ENCODE data around the gene ATPAF1.

The ATPAF1 gene

DNA sequence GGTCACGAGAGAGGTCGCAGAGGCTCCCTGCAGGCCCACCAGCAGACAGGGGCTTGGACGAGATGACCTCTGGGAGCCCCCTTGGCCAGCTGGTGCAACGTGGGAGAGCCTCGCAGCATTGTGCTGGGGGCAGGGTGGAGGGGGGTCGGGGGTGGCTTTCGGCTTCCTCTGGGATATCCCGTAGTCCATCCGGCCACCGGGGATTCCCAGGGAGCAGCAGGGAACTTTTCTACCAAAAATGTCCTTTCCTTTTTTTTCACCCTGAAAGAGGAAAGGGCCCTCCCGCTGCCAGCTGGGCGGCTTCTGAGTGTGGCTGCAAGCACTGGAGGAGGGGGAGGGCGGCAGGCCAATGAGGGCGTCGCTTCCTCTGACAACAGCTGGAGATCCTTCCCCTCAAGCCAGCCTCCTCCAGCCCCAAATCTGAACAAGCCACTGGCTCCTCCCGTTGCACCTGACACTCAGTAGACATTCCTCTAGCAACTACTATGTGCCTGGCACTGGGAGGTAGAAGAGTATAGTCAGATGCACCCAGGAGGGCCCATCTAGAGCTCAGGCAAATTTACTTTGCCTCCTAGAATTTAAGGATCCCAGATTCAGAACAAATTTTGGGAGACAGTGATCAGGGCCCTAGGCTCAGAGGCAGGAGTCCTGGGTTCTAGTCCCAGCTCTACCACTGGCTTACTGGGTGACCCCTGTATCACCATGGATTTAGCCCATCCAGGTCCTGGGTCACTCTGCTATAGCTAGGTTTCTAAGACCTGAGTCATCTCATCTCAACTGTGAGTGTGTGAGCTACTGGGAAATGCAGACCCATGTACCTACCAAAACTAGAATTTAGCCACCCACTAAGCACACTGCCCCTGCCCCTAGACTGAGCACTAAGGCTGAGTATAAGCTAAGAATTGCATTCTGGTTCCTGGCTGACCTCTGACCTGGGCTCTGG lies 54.2 kb downstream of the ATPAF1 start:
- TF ChIP-seq, protein P1, sequence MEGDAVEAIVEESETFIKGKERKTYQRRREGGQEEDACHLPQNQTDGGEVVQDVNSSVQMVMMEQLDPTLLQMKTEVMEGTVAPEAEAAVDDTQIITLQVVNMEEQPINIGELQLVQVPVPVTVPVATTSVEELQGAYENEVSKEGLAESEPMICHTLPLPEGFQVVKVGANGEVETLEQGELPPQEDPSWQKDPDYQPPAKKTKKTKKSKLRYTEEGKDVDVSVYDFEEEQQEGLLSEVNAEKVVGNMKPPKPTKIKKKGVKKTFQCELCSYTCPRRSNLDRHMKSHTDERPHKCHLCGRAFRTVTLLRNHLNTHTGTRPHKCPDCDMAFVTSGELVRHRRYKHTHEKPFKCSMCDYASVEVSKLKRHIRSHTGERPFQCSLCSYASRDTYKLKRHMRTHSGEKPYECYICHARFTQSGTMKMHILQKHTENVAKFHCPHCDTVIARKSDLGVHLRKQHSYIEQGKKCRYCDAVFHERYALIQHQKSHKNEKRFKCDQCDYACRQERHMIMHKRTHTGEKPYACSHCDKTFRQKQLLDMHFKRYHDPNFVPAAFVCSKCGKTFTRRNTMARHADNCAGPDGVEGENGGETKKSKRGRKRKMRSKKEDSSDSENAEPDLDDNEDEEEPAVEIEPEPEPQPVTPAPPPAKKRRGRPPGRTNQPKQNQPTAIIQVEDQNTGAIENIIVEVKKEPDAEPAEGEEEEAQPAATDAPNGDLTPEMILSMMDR (IDR thresholded peaks at IDR 0.05; ENCODE audit: extremely low read depth, missing control alignments), result no peak
- peak; percentile 82 for DNase-seq (ENCODE audit: low spot score)

DNA sequence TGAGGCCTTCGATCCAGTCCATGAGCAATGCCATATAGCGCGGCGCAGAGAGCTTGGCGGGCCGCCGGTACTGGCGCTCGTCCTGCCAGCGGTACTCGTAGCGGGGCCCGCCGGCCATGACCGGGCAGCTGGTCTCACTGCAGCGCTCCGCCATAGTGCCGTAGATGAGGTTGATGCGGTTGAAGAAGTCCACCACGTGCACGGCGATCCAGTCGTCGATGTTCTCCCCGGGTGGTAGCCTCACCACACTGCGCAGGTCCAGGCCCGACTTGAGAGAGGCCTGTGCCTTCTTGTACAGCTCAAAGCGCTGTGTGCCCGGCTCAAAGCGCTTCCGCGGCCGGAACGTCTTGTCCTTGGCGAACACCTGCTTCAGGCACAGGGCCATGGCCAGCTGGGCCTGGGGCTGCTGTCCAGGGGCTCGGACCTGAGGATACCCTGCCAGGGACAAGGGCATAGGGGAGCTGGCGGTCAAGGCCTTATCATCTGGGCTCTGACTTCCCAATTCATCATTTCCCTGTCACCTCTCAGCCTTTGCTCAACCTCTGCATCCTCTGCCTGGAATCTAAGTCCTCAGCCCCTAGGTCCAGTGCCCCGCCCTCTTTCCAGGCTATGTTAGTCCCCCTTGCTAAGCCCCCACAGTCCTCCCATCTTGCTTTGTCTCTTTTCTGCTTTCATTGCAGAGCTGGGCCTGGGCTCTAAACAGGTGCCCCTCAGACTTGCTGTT lies 55.1 kb downstream of the ATPAF1 start:
- TF ChIP-seq, protein P1 (IDR thresholded peaks at IDR 0.05; ENCODE audit: extremely low read depth, missing control alignments), result no peak
- no peak for DNase-seq (ENCODE audit: low spot score)

DNA sequence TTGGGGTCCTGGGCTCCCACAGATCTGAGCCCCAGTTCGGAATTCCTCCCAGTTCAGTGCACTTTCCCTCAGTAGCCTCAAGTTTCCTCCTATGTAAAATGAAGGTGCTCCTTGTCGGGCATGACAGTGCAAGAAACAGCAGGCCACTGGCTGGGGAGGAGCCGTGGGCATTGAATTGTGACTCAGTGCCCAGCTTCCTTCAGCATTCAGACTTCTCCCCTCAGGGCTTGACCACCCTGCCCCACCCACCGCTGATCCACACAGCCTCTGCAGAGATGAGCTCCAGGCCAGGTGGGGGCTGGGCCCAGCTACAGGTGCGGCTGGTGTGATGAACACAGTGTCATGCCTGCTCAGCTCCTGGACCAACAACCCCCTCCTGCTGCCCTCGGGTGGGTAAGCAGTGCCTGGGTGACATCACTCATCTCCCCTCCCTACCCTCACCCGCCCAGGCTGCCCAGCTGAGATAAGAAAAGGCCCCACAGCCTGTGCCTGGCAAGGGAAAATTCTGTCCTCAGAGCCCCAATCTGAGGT lies 56.4 kb downstream of the ATPAF1 start:
- TF ChIP-seq, protein P1 (IDR thresholded peaks at IDR 0.05; ENCODE audit: extremely low read depth, missing control alignments), result no peak
- DNase-seq (ENCODE audit: low spot score), result no peak

DNA sequence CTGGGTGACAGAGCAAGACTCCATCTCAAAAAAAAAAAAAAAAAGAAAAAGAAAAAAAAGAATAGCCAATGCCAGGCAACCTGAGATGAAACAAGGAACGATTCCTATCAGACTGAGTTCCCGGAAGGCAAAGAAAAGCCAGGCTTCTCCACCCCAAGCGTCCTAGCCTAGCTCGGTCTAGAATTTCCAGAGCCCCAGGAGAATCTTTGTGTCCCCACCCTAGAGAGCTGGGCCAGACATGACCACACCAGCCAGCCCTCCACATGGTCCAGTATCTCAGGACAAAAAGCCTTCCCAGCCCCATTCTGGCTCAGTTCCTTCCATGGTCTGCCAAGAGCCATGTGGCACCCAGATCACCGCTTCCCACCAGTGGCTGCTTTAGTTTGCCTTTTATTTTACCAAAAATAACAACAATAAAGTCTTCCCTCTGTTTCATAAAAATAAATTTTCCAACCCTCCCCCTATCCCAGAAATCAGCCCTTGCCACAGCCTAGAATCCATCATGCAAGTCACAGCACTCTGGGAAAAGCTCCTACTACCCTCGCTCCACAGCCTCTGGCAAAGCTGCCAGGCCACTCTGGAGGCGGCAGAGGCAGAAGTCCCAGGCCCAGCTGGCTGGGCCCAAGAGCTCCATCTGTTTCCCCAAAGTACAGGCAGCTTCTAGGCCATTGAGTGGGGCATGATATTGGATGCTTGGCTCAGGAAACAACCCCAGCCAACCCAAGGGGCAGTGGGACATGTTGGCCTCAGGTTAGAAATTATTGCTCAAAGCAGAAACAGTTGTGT lies 60.6 kb downstream of the ATPAF1 start:
- no peak for DNase-seq (ENCODE audit: low spot score)
- TF ChIP-seq, protein P1 (IDR thresholded peaks at IDR 0.05; ENCODE audit: extremely low read depth, missing control alignments), result no peak

DNA sequence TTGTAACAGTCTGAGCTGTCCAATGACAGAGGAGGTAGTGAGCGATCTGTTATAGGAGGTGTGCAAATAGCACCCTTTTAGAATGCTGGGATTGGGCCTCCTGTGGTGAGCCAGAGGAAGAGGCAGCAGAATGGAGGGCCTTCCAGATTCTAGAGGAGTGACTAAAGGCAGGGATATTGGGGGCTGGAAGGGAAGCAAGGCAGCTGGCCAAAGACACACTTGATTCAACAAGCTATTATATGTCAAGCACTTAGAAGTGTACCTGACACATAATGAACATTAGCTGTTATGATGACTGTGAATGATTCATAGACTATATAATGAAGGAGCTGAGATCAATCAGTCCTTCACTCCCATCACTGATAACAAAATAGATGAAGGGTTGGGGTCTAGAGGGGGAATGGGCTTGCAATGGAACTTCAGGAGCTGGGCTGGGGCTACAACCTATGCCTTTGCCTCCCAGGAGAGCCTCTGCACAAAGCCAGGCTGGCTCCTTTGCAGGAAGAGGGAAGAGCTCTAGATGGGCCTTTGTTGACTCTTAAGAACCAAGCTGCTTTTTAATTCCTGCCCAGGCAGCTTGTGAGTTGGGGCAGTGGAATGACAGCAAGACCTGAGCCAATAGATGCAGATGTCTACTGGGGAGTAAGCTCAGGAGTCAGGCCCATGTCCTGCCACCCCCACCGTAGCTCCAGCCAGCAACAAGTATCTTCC lies 61.8 kb downstream of the ATPAF1 start:
- TF ChIP-seq, protein P1 (IDR thresholded peaks at IDR 0.05; ENCODE audit: extremely low read depth, missing control alignments), result no peak
- no peak for DNase-seq (ENCODE audit: low spot score)

DNA sequence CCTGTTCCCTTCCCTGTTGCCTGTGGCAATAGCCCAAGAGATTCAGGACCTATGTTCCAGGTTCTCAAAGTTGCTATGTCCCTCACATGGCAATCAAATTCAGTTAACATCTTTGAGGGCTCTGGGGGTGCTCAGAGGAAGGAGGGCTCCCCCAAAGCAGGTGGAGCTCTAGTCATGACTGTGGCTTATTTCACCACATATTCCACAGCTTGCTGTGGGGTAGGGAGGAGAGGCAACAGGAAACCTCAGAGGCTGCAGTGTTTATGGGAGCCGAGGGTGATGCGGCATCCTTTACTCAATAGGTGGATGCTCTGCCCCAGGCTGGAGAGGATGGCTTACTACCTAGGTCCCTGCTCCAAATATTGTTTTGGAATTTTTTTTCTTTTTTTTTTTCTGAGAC lies 62.9 kb downstream of the ATPAF1 start:
- TF ChIP-seq, protein P1 (IDR thresholded peaks at IDR 0.05; ENCODE audit: extremely low read depth, missing control alignments), result no peak
- no peak for DNase-seq (ENCODE audit: low spot score)
